OCI-M2 (cell line): ENCODE measurements around the gene NARF.
A peak's percentile ranks its signal among the peaks of the same experiment; 100 is the strongest.
"Not testable (repeated sequence)": the region's sequence is repeated elsewhere in the genome, so short reads cannot be mapped to it uniquely, and the experiment has no call there.

Source experiments
- DNase-seq: peaks from one replicate; lab custom pipeline; 2025; ENCODE audit not compliant: unreplicated experiment; lab: John Stamatoyannopoulos, UW

NARF gene

GRCh38 chr17:82445542-82445941 lies 13.0 kb upstream of the NARF start:
- DNase-seq: no peak

DNA sequence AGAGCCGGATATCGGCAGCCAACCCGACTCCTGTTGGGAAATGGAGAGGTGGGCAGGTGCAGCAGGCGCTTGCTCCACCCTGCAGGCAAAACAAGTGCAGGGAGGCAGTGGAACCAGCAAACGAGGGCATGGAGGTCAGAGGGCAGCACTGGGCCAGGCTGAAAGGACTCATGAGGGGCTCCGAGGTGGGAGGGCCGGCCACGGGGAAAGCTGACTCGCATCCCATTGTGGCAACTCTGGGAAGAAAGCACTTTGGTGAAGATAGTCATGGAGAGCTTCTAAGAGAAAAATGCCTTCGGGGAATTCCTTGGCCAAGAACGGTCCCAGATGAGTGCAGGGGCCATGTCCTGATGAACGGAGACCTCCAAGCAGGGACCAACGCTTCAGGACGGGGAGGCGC lies 12.4 kb upstream of the NARF start:
- DNase-seq: no peak

DNA sequence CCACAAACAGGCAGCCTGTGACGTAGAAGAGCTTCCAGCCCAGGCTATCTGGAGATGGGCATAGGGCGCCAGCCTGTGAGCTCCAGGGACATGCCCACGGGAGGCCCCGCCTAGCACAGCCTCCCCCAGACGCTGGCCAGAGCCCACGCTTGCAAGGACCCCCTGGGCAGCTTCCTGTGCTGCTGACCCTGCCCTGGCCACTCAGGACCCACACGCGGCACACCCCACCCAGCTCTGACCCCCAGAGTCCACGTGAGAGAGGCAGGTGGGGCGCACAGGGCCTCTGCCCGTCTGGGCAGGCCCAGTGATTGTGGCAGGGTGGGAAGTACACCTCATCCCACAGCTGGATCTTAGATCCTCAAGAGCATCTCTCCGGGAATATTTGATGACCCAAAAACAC lies 11.9 kb upstream of the NARF start:
- no peak for DNase-seq

DNA sequence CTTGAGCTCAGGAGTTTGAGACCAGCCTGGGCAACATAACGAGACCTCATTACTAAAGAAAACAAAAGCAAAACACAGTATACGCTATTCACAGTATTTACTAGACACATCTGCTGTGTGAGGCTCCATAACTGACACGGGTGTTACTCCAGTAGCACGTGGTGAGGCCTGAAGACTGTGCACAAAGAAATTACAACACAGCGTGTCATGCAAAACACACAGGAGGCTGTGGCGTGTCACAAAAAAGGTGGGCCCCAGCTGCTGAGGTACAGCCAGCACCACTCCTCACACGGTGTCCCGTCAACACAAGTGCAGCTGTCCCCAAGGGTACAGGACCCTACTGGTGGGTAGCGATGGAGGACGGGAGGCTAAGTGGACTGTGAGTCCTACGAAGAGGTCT lies 10.7 kb upstream of the NARF start:
- DNase-seq: no peak

GRCh38 chr17:82449131-82449882 lies 9.2 kb upstream of the NARF start:
- DNase-seq: no peak

- DNase-seq: no peak
These were observed 8.6 kb upstream of the NARF start for GRCh38 chr17:82449883-82450356.

DNA sequence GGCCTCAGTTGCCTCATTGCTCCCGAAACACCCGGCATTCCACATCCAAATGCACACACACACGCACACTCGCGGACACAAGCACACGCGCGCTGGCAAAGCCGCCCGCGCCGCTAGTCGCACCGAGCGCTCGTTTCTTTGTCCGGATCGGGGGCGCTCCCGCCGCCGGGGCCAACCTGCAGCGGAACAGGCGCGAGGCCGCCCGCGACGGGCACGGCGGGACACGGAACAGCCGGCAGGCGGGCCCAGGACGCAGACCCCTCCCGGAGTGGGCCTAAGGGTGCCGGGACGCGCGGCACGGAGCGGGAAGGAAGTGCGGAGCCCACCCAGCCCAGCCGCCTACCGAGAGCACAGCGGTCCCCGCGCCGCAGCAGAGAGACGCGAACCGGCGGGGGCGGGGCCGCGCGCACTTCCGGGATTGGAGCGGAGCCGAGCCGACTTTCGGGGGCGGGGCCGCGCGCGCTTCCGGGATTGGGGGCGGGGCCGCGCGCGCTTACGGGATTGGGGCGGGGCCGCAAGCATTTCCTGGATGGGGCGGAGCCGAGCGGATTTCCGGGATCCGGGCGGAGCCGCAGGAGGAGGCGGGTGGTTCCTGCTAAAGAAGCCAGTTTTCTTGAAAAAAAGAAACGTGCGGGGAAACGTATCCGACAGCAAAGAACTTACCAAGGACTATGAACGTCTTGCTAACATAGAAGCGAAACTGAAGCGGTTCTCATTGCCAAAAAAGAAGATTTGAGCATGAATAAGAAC lies 8.0 kb upstream of the NARF start, which contains the start of gene CYBC1:
Gene CYBC1, minus strand, starts transcription at position 396 of the 750 bp plus-strand sequence. CDS start 1,498 bp downstream, outside the sequence.
- peak; percentile 53 for DNase-seq

DNA sequence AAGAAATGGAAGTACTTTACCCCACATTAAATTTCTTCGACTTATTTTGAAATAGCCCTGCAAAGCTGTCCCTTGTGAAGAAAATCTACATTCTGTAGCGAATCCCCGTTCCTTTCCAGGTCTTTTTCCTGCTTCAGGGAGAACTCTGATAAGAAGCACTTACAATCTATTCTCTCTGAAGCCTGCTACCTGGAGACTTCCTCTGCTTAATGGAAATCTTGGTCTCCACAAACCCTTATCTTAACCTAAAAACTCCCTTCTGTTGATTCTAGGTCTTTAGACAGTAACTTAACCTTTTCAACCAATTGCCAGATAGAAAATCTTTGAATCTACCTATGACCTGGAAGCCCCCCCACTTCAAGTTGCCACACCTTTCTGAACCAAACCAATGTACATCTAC lies 6.4 kb upstream of the NARF start:
- no peak for DNase-seq

DNA sequence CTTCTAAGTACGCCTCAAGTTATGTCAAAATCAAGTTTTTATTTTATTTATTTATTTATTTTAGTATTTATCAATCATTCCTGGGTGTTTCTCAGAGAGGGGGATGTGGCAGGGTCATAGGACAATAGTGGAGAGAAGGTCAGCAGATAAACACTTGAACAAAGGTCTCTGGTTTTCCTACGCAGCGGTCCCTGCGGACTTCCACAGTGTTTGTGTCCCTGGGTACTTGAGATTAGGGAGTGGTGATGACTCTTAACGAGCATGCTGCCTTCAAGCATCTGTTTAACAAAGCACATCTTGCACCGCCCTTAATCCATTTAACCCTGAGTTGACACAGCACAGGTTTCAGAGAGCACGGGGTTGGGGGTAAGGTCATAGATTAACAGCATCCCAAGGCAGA lies 5.4 kb upstream of the NARF start:
- not testable (repeated sequence) for DNase-seq

DNA sequence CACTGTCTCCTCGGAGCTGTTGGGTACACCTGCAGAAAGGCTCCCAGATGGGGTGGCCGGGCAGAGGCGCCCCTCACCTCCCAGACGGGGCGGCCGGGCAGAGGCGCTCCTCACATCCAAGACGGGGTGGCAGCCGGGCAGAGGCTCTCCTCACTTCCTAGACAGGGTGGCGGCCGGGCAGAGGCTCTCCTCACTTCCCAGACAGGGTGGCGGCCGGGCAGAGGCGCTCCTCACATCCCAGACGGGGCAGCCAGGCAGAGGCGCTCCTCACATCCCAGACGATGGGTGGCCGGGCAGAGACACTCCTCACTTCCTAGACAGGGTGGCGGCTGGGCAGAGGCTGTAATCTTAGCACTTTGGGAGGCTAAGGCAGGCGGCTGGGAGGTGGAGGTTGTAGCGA lies 4.8 kb upstream of the NARF start:
- not testable (repeated sequence) for DNase-seq

DNA sequence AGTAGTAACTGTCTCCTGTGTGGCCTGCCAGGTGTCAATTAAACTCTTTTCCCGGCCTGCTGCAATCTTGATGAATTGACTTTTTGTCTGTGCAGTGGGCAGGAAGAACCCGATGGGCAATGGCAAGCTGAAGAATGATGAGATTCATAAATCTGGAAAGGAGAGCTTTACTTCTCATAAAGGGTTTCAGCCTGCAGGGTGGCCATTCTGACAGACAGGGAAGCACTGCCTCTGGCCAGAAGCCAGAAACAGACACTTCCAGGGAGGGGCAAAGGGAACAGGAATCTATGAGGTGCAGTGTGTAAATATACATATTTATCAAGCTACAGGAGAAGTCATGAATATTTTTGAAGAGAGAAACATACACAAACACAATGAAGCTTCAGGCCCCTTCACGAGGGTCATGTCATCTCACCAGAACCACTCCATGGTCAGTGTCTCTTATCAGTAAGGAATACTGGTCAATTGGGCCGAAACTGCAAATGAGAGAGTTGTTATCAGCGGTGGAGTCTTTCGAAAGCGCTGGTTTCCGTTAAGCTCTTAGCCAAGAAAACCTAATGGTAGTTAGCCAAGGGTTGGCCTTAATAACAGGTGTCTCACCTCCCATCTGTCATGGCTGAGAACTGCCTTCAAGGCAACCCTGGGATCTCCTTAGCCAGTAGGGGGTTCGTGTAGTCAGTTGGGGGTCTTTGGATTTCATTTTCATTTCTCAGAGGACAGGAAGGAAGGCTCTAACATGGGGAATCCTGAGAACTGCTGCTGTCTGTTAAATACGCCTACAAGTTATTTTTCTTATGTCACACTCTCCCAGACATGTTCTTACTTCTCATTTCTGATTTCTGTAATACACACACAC lies 1.2 kb upstream of the NARF start:
- DNase-seq: no peak

GRCh38 chr17:82457929-82458178 lies 687 bp upstream of the NARF start:
- no peak for DNase-seq

DNA sequence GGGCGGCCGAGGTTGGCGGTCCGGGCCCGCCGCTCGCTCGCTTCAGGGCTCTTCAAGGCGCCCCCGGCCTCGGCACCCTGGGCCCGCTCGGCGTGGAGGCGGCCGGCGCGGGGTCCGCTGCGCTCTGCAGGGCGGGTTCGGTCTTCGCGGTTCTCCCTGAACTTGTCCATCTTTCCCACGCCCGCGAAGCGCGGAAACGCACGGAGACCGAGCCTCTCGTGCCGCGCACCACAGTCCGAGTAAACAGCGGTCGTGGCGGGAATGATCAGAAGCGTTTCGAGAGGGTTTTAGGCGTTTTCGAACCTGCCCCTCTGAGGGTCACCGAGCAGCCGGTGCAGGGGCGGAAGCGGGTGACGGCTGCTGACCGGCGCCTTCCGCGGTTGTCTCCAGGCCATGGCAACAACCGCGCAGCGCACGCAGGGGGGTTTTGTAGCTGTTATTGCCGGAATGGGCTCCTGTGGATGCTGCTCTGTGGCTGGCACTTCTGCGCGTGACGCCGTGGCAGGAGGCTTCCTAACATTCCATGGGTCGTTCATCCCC lies 414 bp downstream of the NARF start:
- DNase-seq: no peak

GRCh38 chr17:82459936-82460335 lies 1.4 kb downstream of the NARF start:
- not testable (repeated sequence) for DNase-seq

DNA sequence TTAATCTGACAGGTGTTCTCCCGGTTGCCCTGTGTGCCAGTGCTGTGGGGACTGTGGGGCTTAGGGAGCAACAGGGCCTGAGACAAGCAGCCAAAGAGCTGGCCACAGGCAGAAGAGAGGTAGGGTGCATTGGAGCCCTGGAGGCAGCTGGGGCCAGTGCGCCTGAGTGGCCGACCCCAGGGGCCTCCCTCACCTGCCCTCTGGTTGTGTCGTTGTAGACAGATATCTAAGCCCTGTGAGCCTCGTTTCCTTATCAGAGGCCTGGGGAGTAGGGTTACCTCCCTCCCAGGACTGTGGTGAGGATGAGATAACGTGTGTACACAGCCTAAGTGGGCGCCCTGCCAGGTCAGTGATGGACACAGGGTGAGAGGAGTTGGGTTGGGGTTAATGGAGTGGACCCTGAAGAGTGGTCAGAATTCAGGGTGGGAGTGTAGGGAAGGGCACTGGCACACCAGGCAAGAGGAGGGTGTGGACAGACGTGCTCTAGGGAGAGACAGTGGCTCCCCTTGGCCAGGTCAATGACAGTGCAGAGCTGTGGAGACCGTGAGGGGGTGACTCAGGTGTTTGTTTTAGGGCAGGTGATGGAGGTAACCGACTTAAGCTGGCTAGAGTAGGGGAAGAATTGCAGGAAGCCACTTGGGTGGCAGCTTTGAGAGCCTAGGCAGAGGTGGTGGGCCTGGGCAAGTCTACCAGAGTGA lies 3.4 kb downstream of the NARF start:
- no peak for DNase-seq

DNA sequence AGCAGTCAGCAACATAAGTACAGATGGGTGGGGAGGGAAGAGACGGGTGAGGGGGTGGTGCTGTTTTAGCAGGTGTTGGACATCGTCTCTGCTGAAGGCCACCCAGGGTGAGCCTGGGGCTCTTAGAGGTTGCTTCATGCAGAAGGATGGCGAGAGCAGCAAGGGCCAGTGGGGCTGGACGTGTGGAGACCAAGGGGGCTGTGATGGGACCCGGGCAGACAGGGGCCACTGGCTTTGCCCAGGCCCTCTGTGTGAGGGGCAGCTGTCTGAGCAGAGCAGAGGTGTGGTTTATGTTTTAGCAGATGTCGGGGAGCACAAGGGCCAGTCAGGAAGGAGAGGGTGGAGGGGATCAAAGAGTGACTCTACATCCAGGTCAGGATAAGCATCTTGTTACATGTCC lies 4.8 kb downstream of the NARF start:
- DNase-seq: no peak

DNA sequence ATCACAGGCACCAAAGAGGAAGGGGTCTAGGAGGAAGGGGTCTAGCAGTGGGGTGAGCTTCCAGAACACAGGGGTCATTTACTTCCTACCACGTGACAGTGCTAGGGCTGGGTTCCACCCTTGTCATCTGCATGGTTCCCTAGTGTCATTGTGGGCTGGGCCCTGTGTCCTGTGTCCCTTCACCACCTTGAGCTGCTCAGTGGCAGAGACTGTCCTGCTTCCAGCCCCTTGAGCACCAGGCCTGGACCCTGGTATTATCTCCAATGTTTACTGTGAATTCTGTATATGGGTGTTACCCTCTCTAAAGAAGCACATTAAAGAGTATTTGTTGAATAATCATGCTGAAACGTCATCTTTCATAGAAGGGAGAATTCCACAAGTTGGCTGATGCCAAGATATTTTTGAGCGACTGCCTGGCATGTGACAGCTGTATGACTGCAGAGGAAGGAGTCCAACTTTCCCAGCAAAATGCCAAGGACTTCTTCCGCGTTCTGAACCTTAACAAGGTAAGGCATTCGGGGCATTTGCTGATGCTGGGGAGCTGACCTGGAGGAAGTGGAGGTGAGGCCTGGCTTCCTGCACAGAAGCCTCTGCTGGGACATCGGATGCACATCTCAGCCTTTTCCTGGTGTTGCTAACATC lies 5.5 kb downstream of the NARF start:
- no peak for DNase-seq

GRCh38 chr17:82464567-82464929 lies 6.0 kb downstream of the NARF start:
- DNase-seq: no peak

- DNase-seq: no peak
These were observed 6.6 kb downstream of the NARF start for GRCh38 chr17:82465023-82465603.

DNA sequence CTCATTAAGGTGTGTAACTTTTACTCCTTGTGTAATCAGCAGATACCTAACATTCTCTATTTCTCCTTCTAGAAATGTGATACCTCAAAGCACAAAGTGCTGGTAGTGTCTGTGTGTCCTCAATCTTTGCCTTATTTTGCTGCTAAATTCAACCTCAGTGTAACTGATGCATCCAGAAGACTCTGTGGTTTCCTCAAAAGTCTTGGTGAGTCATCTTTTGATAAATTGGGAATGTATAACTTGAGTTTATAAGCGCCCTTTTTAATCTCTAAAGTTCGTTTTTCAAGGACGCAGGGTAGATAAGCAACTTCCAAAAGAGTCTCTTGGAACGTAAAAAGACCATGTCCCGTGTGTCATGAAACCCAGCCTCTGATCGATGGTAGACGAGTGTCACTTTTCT lies 10.2 kb downstream of the NARF start:
- no peak for DNase-seq
